Astrocyte (in vitro differentiated cells and primary cell): ENCODE results near the gene BANK1. TPM values are rescaled to one million over a fixed set of nuclear protein-coding genes. Genes with fewer than 3 reads are reported as not detected.

Experiments used
- DNase-seq: peaks from one replicate; pipeline ENCODE4 v3.0.0-alpha.2; 2010; ENCODE audit warnings: low read depth
- FAIRE-seq: peaks from 2 replicates; lab custom pipeline; 2011; peaks lifted over from hg19 to GRCh38; lab: Jason Lieb, UNC
- H2AFZ ChIP-seq: 2 replicates; pipeline ENCODE4 v1.6.0; 2012; ENCODE audit warnings: low read depth, low read length, inconsistent platforms
- H3K27ac ChIP-seq: 2 replicates; pipeline ENCODE4 v1.5.1; 2011; ENCODE audit warnings: low read depth, low read length, inconsistent platforms
- H3K27me3 ChIP-seq: 2 replicates; pipeline ENCODE4 v1.6.0; 2011; ENCODE audit warnings: low read length, inconsistent platforms; ENCODE audit not compliant: insufficient read depth
- H3K36me3 ChIP-seq: 2 replicates; pipeline ENCODE4 v1.5.1; 2011; ENCODE audit warnings: low read length, inconsistent platforms; ENCODE audit not compliant: insufficient read depth
- H3K4me1 ChIP-seq: 2 replicates; pipeline ENCODE4 v1.5.1; 2011; ENCODE audit warnings: low read length, inconsistent platforms; ENCODE audit not compliant: insufficient read depth
- H3K4me2 ChIP-seq: 2 replicates; pipeline ENCODE4 v1.6.0; 2012; ENCODE audit warnings: low read length, inconsistent platforms
- H3K4me3 ChIP-seq: 2 replicates; pipeline ENCODE4 v1.5.1; 2011; ENCODE audit warnings: low read depth, mild to moderate bottlenecking, low read length, inconsistent platforms; ENCODE audit not compliant: insufficient read depth
- H3K79me2 ChIP-seq: 2 replicates; pipeline ENCODE4 v1.6.0; 2012; ENCODE audit warnings: mild to moderate bottlenecking, low read length, inconsistent platforms; ENCODE audit not compliant: insufficient read depth
- H3K9ac ChIP-seq: 2 replicates; pipeline ENCODE4 v1.6.0; 2012; ENCODE audit warnings: mild to moderate bottlenecking, low read length, inconsistent platforms
- H3K9me3 ChIP-seq: 2 replicates; pipeline ENCODE4 v1.5.1; 2012; ENCODE audit warnings: low read depth, mild to moderate bottlenecking, low read length, inconsistent platforms; ENCODE audit not compliant: insufficient read depth
- H4K20me1 ChIP-seq: 2 replicates; pipeline ENCODE4 v1.6.0; 2012; ENCODE audit warnings: low read length, inconsistent platforms; ENCODE audit not compliant: insufficient read depth
- H3K27ac Mint-ChIP-seq: one replicate; pipeline ENCODE4 v1.8.0; 2021; ENCODE audit warnings: mild to moderate bottlenecking, mixed read lengths; ENCODE audit not compliant: unreplicated experiment
- H3K27me3 Mint-ChIP-seq: one replicate; pipeline ENCODE4 v1.8.0; 2021; ENCODE audit warnings: low read depth, mixed read lengths; ENCODE audit not compliant: unreplicated experiment
- H3K36me3 Mint-ChIP-seq: one replicate; pipeline ENCODE4 v1.8.0; 2021; ENCODE audit warnings: low read depth, mixed read lengths; ENCODE audit not compliant: unreplicated experiment
- H3K4me1 Mint-ChIP-seq: one replicate; pipeline ENCODE4 v1.8.0; 2021; ENCODE audit warnings: low read depth, mixed read lengths; ENCODE audit not compliant: unreplicated experiment
- H3K4me3 Mint-ChIP-seq: one replicate; pipeline ENCODE4 v1.8.0; 2021; ENCODE audit warnings: mild to moderate bottlenecking, moderate library complexity, mixed read lengths; ENCODE audit not compliant: unreplicated experiment
- H3K9me3 Mint-ChIP-seq: one replicate; pipeline ENCODE4 v1.8.0; 2021; ENCODE audit warnings: mild to moderate bottlenecking, mixed read lengths; ENCODE audit not compliant: unreplicated experiment
- EZH2 ChIP-seq: IDR thresholded peaks from 2 replicates; pipeline ENCODE4 v1.6.1; 2012; ENCODE audit warnings: mild to moderate bottlenecking, low read length, inconsistent platforms; ENCODE audit not compliant: insufficient read depth
- total RNA-seq: library from RNA; stranded (reverse); gene quantifications from 2 replicates; pipeline ENCODE4 v1.2.1, GENCODE V29; 2021
- TF ChIP-seq, protein P1 (sequence below): IDR thresholded peaks from 2 replicates; pipeline ENCODE4 v1.5.1; 2011; ENCODE audit warnings: low read depth, mild to moderate bottlenecking, inconsistent platforms, low read length, moderate library complexity; ENCODE audit not compliant: insufficient read depth

Gene BANK1
- total RNA-seq, 1 donor from 2014 or later, result 1.3 TPM

DNA sequence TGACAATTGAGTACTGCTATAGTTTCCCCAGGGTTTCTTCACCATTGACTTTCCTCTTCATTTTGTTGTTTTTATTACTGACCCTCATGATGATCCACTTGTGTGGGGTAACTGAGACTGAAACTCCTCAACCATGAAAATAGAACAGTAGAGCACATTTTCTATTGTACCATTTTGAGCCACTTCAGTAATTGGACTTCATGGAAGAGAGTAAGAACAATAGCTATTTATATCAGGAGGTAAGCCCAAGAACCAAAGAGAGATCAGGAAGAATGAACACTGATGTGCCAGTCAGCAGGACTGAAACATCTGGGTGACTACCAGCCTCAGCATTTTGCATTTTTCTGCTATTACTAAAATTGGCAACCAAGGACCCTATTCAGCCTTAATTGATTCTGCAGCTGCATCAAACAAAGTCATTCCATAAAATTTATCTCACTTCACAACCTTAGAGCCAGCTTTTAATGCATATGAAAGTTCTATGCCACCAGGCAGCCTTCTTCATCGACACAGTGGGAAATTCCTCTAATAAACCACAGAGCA is 151.4 kb downstream of the BANK1 start:
- H3K4me1 Mint-ChIP-seq, result peaks cover 6% of the 10 kb centered on the region
- no peak for FAIRE-seq

DNA sequence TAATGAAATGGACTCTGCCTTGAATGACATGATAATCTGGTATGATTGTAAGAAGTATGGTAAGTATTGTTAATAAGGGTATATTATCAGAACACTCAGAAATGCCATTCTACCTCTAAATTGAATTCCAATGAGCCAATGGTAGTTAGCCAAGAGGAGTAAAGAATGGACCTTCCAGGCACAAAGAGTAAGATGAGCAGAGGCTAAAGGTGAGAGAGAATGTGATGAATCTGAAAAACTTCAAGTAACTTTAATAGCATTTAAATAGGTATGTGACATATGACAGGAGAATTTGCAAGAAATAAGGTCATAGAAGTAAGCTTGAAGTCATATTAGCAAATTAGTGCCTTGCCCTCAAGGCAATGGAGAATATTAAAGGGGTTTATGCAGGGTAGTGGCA is 152.4 kb downstream of the BANK1 start:
- Histone ChIP-seq H3K9me3 (no peaks in the 10 kb centered on the region), H3K27me3 (no peaks in the 10 kb centered on the region), H3K4me3 (no peak overlapping the region), H3K4me2 (no peak overlapping the region), H3K9ac (no peak overlapping the region), H2AFZ (no peak overlapping the region), H3K36me3 (no peaks in the 10 kb centered on the region), H4K20me1 (no peaks in the 10 kb centered on the region), H3K79me2 (no peaks in the 10 kb centered on the region), H3K27ac (no peak overlapping the region), H3K4me1 (peaks cover 5% of the 10 kb centered on the region)
- no peak overlapping the region for H3K4me3 Mint-ChIP-seq
- no peak for TF ChIP-seq EZH2
- TF ChIP-seq, protein P1, sequence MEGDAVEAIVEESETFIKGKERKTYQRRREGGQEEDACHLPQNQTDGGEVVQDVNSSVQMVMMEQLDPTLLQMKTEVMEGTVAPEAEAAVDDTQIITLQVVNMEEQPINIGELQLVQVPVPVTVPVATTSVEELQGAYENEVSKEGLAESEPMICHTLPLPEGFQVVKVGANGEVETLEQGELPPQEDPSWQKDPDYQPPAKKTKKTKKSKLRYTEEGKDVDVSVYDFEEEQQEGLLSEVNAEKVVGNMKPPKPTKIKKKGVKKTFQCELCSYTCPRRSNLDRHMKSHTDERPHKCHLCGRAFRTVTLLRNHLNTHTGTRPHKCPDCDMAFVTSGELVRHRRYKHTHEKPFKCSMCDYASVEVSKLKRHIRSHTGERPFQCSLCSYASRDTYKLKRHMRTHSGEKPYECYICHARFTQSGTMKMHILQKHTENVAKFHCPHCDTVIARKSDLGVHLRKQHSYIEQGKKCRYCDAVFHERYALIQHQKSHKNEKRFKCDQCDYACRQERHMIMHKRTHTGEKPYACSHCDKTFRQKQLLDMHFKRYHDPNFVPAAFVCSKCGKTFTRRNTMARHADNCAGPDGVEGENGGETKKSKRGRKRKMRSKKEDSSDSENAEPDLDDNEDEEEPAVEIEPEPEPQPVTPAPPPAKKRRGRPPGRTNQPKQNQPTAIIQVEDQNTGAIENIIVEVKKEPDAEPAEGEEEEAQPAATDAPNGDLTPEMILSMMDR, result no peak
- peaks cover 6% of the 10 kb centered on the region for H3K4me1 Mint-ChIP-seq
- H3K9me3 Mint-ChIP-seq, result no peaks in the 10 kb centered on the region
- H3K36me3 Mint-ChIP-seq, result no peaks in the 10 kb centered on the region
- H3K27ac Mint-ChIP-seq, result no peak overlapping the region
- no peak for FAIRE-seq
- no peaks in the 10 kb centered on the region for H3K27me3 Mint-ChIP-seq
- DNase-seq, result no peak

More for the DNA sequence above, 151.4 kb downstream of the BANK1 start:
- H3K27ac ChIP-seq, result no peak overlapping the region
- TF ChIP-seq, protein P1, result no peak
- TF ChIP-seq EZH2, result no peak
- peaks cover 5% of the 10 kb centered on the region for H3K4me1 ChIP-seq
- no peak for DNase-seq
- H3K4me3 ChIP-seq, result no peak overlapping the region
- no peaks in the 10 kb centered on the region for H3K9me3 Mint-ChIP-seq
- no peak overlapping the region for H2AFZ ChIP-seq
- H3K27ac Mint-ChIP-seq, result no peak overlapping the region
- no peaks in the 10 kb centered on the region for H3K27me3 ChIP-seq
- H3K79me2 ChIP-seq, result no peaks in the 10 kb centered on the region
- no peaks in the 10 kb centered on the region for H3K27me3 Mint-ChIP-seq
- no peaks in the 10 kb centered on the region for H3K36me3 Mint-ChIP-seq
- no peak overlapping the region for H3K4me2 ChIP-seq
- no peaks in the 10 kb centered on the region for H4K20me1 ChIP-seq
- no peaks in the 10 kb centered on the region for H3K36me3 ChIP-seq
- no peaks in the 10 kb centered on the region for H3K9me3 ChIP-seq
- H3K9ac ChIP-seq, result no peak overlapping the region
- no peak overlapping the region for H3K4me3 Mint-ChIP-seq

- H3K9me3 ChIP-seq, result no peaks in the 10 kb centered on the region
- DNase-seq (peak; percentile 84), FAIRE-seq (no peak)
- no peaks in the 10 kb centered on the region for H3K36me3 ChIP-seq
- no peak for TF ChIP-seq EZH2
- TF ChIP-seq, protein P1, result no peak
- Mint-ChIP-seq H3K4me1 (peaks cover 6% of the 10 kb centered on the region), H3K36me3 (no peaks in the 10 kb centered on the region), H3K9me3 (no peaks in the 10 kb centered on the region), H3K27ac (peak overlapping the region; percentile 3), H3K4me3 (no peak overlapping the region), H3K27me3 (no peaks in the 10 kb centered on the region)
- H3K27ac ChIP-seq, result no peak overlapping the region
- H3K4me3 ChIP-seq, result no peak overlapping the region
- H3K79me2 ChIP-seq, result no peaks in the 10 kb centered on the region
- H3K4me2 ChIP-seq, result peak overlapping the region; percentile 9
- H4K20me1 ChIP-seq, result no peaks in the 10 kb centered on the region
- H2AFZ ChIP-seq, result no peak overlapping the region
- H3K9ac ChIP-seq, result no peak overlapping the region
- no peaks in the 10 kb centered on the region for H3K27me3 ChIP-seq
- peaks cover 5% of the 10 kb centered on the region for H3K4me1 ChIP-seq
Observed at GRCh38 chr4:101944649-101945048, 154.1 kb downstream of the BANK1 start.
